ENCODE results near the gene ALK. TPM values are rescaled to one million over a fixed set of nuclear protein-coding genes. Genes with fewer than 3 reads are reported as not detected.
A peak's percentile ranks its signal among the peaks of the same experiment; 100 is the strongest.

ALK gene
- total RNA-seq, 1 experiment from 2014 or later = 0.87 TPM

GRCh38 chr2:29627279-29627711 lies 294.1 kb downstream of the ALK start:
- ChIA-PET POLR2A (ENCODE audit: unreplicated experiment) (interaction anchor here (0.7 kb wide), 1 partner anchor 1883 kb away, joined by 4 read pairs; no protein-coding TSS in a partner anchor), CTCF (interaction anchor here (0.7 kb wide), 1 partner anchor 119 kb away, joined by 3 read pairs; no protein-coding TSS in a partner anchor)
- Histone ChIP-seq H3K4me3 (ENCODE audit: low read length) (peak overlapping the region; percentile 59), H3K4me1 (ENCODE audit: insufficient read depth, low read length) (peaks cover 54% of the 10 kb centered on the region), H3K9me2 (replicated peaks; ENCODE audit: low read length) (no peaks in the 10 kb centered on the region), H3F3A (ENCODE audit: low read length, unreplicated experiment) (peaks cover 5% of the 10 kb centered on the region), H3K27me3 (ENCODE audit: low read length) (no peaks in the 10 kb centered on the region), H2AFZ (ENCODE audit: low read length) (peak overlapping the region; percentile 29; the same call in 1 of the 2 replicates), H4K20me1 (ENCODE audit: low read length) (no peaks in the 10 kb centered on the region), H3K79me2 (ENCODE audit: low read length) (no peaks in the 10 kb centered on the region), H3K9me3 (ENCODE audit: low read length) (no peaks in the 10 kb centered on the region), H3K27ac (ENCODE audit: low read length) (peak overlapping the region; percentile 99), H3K36me3 (ENCODE audit: low read depth, low read length) (no peaks in the 10 kb centered on the region), H3K4me2 (ENCODE audit: low read length) (peak overlapping the region; percentile 85), H3K9ac (ENCODE audit: low read length) (peak overlapping the region; percentile 80)
- TF ChIP-seq EZH2 (IDR thresholded peaks at IDR 0.05; ENCODE audit: low read length, unreplicated experiment) (no peak), EZH2phosphoT487 (IDR thresholded peaks at IDR 0.05; ENCODE audit: borderline replicate concordance, low read length) (no peak)
- BruUV-seq (replicated peaks) = no TSS peak
- intact Hi-C loops (cut with micrococcal nuclease) = loop anchor here (5.0 kb wide), 2 partner anchors 125 to 205 kb away; no protein-coding TSS in a partner anchor
- DNase-seq (peak; percentile 80), ATAC-seq (peak; percentile 54)

DNA sequence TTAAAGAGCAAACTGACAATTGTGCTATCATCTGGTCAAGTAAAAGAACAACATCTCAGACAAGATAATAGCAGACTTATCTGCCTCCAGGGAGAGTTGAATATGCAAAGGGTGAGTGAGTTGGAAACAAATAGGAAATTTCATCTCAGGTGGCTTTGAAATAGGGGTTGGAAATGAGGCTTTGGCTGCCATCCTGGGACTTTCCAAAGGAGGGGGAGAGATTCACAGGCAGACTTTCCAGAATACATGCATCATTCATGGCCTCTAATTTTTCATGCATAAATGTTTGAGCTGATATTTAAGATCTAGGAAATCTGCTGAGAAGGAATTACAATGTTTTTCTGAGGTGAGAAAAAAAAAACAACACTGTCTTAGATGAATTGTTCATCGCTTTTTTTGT lies 300.5 kb downstream of the ALK start:
- Histone ChIP-seq H3K4me3 (ENCODE audit: low read length) (no peak overlapping the region), H3K9ac (ENCODE audit: low read length) (no peak overlapping the region), H3K4me2 (ENCODE audit: low read length) (no peak overlapping the region), H3K9me3 (ENCODE audit: low read length) (no peaks in the 10 kb centered on the region), H4K20me1 (ENCODE audit: low read length) (no peaks in the 10 kb centered on the region), H3K27ac (ENCODE audit: low read length) (no peak overlapping the region), H3K27me3 (ENCODE audit: low read length) (no peaks in the 10 kb centered on the region), H3K4me1 (ENCODE audit: insufficient read depth, low read length) (no peaks in the 10 kb centered on the region), H3K36me3 (ENCODE audit: low read depth, low read length) (no peaks in the 10 kb centered on the region), H3K79me2 (ENCODE audit: low read length) (no peaks in the 10 kb centered on the region), H3K9me2 (replicated peaks; ENCODE audit: low read length) (no peaks in the 10 kb centered on the region), H3F3A (ENCODE audit: low read length, unreplicated experiment) (no peaks in the 10 kb centered on the region), H2AFZ (ENCODE audit: low read length) (no peak overlapping the region)
- CTCF ChIA-PET = no interaction called here
- DNase-seq (no peak), ATAC-seq (no peak)
- POLR2A ChIA-PET (ENCODE audit: unreplicated experiment) = no interaction called here
- BruUV-seq (replicated peaks) = no TSS peak
- TF ChIP-seq EZH2 (IDR thresholded peaks at IDR 0.05; ENCODE audit: low read length, unreplicated experiment) = no peak
- no peak for TF ChIP-seq EZH2phosphoT487 (IDR thresholded peaks at IDR 0.05; ENCODE audit: borderline replicate concordance, low read length)
- TF ChIP-seq, protein P1, sequence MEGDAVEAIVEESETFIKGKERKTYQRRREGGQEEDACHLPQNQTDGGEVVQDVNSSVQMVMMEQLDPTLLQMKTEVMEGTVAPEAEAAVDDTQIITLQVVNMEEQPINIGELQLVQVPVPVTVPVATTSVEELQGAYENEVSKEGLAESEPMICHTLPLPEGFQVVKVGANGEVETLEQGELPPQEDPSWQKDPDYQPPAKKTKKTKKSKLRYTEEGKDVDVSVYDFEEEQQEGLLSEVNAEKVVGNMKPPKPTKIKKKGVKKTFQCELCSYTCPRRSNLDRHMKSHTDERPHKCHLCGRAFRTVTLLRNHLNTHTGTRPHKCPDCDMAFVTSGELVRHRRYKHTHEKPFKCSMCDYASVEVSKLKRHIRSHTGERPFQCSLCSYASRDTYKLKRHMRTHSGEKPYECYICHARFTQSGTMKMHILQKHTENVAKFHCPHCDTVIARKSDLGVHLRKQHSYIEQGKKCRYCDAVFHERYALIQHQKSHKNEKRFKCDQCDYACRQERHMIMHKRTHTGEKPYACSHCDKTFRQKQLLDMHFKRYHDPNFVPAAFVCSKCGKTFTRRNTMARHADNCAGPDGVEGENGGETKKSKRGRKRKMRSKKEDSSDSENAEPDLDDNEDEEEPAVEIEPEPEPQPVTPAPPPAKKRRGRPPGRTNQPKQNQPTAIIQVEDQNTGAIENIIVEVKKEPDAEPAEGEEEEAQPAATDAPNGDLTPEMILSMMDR (conservative IDR thresholded peaks at IDR 0.05; ENCODE audit: low read depth, low read length) = no peak
- intact Hi-C loops (cut with micrococcal nuclease) = no loop called here

GRCh38 chr2:29619689-29620088 lies 301.7 kb downstream of the ALK start:
- no peaks in the 10 kb centered on the region for H4K20me1 ChIP-seq (ENCODE audit: low read length)
- no peaks in the 10 kb centered on the region for H3K9me2 ChIP-seq (replicated peaks; ENCODE audit: low read length)
- TF ChIP-seq EZH2phosphoT487 (IDR thresholded peaks at IDR 0.05; ENCODE audit: borderline replicate concordance, low read length) (no peak), EZH2 (IDR thresholded peaks at IDR 0.05; ENCODE audit: low read length, unreplicated experiment) (no peak)
- TF ChIP-seq, protein P1 (conservative IDR thresholded peaks at IDR 0.05; ENCODE audit: low read depth, low read length) = no peak
- no peaks in the 10 kb centered on the region for H3K9me3 ChIP-seq (ENCODE audit: low read length)
- DNase-seq (no peak), ATAC-seq (no peak)
- H3K4me3 ChIP-seq (ENCODE audit: low read length) = no peak overlapping the region
- no TSS peak for BruUV-seq (replicated peaks)
- POLR2A ChIA-PET (ENCODE audit: unreplicated experiment) = no interaction called here
- H3K36me3 ChIP-seq (ENCODE audit: low read depth, low read length) = no peaks in the 10 kb centered on the region
- H3F3A ChIP-seq (ENCODE audit: low read length, unreplicated experiment) = no peaks in the 10 kb centered on the region
- no peak overlapping the region for H3K27ac ChIP-seq (ENCODE audit: low read length)
- peaks cover 9% of the 10 kb centered on the region for H3K4me1 ChIP-seq (ENCODE audit: insufficient read depth, low read length)
- no peak overlapping the region for H3K9ac ChIP-seq (ENCODE audit: low read length)
- intact Hi-C loops (cut with micrococcal nuclease) = no loop called here
- no peaks in the 10 kb centered on the region for H3K27me3 ChIP-seq (ENCODE audit: low read length)
- H2AFZ ChIP-seq (ENCODE audit: low read length) = no peak overlapping the region
- H3K4me2 ChIP-seq (ENCODE audit: low read length) = no peak overlapping the region
- no peaks in the 10 kb centered on the region for H3K79me2 ChIP-seq (ENCODE audit: low read length)
- CTCF ChIA-PET = no interaction called here
